ENCODE measurements around the gene PROZ. TPM values are rescaled to one million over a fixed set of nuclear protein-coding genes. Genes with fewer than 3 reads are reported as not detected.
A peak's percentile ranks its signal among the peaks of the same experiment; 100 is the strongest.

PROZ gene
- total and polyA plus RNA-seq, 2 donors (not counting 1 experiment from before 2014, with no cell fraction given), result not detected

GRCh38 chr13:113121183-113121927 lies 37.1 kb upstream of the PROZ start:
- Histone ChIP-seq H3K79me2 (ENCODE audit: control insufficient read depth, insufficient read depth, low read length) (no peaks in the 10 kb centered on the region), H3K36me3 (ENCODE audit: control insufficient read depth, insufficient read depth, low read length) (no peaks in the 10 kb centered on the region), H2AFZ (ENCODE audit: low read length) (no peak overlapping the region), H3K9me3 (ENCODE audit: control insufficient read depth, insufficient read depth, low read depth, low read length) (no peaks in the 10 kb centered on the region), H3K9ac (ENCODE audit: insufficient read depth, low read length) (no peak overlapping the region), H3K4me2 (ENCODE audit: extremely low read depth, insufficient read depth, low read length) (no peak overlapping the region), H4K20me1 (ENCODE audit: control insufficient read depth, extremely low read depth, insufficient read depth, low read length) (no peaks in the 10 kb centered on the region), H3K27ac (ENCODE audit: insufficient read depth, low read length) (no peak overlapping the region), H3K4me3 (replicated peaks in 1 of 4; ENCODE audit: control extremely low read depth in 1 of 4, insufficient read depth in 1 of 4, low read depth in 3 of 4, low read length in 4 of 4) (no peak overlapping the region), H3K4me1 (ENCODE audit: control insufficient read depth, extremely low read depth, insufficient read depth, low read length) (no peaks in the 10 kb centered on the region), H3K27me3 (ENCODE audit: control insufficient read depth, insufficient read depth, low read length) (peaks cover 2% of the 10 kb centered on the region)
- no peak for DNase-seq (ENCODE audit: low read depth in 2 of 2)
- TF ChIP-seq EZH2 (IDR thresholded peaks at IDR 0.05; ENCODE audit: low read length, missing control alignments) (no peak), CTCF (conservative IDR thresholded peaks at IDR 0.05 in 1 of 2, IDR thresholded peaks at IDR 0.05 in 1 of 2; ENCODE audit: low read depth in 1 of 2, low read length in 2 of 2) (no peak)

GRCh38 chr13:113121928-113122471 lies 36.4 kb upstream of the PROZ start:
- DNase-seq (ENCODE audit: low read depth in 2 of 2), result no peak
- Histone ChIP-seq H3K36me3 (ENCODE audit: control insufficient read depth, insufficient read depth, low read length) (no peaks in the 10 kb centered on the region), H3K4me1 (ENCODE audit: control insufficient read depth, extremely low read depth, insufficient read depth, low read length) (no peaks in the 10 kb centered on the region), H3K4me2 (ENCODE audit: extremely low read depth, insufficient read depth, low read length) (peak overlapping the region; percentile 82), H3K9ac (ENCODE audit: insufficient read depth, low read length) (peak overlapping the region; percentile 23), H4K20me1 (ENCODE audit: control insufficient read depth, extremely low read depth, insufficient read depth, low read length) (no peaks in the 10 kb centered on the region), H3K79me2 (ENCODE audit: control insufficient read depth, insufficient read depth, low read length) (no peaks in the 10 kb centered on the region), H2AFZ (ENCODE audit: low read length) (peak overlapping the region; percentile 96), H3K27ac (ENCODE audit: insufficient read depth, low read length) (no peak overlapping the region), H3K27me3 (ENCODE audit: control insufficient read depth, insufficient read depth, low read length) (peaks cover 5% of the 10 kb centered on the region), H3K9me3 (ENCODE audit: control insufficient read depth, insufficient read depth, low read depth, low read length) (no peaks in the 10 kb centered on the region), H3K4me3 (replicated peaks in 1 of 4; ENCODE audit: control extremely low read depth in 1 of 4, insufficient read depth in 1 of 4, low read depth in 3 of 4, low read length in 4 of 4) (peak overlapping the region in 1 of 4 experiments; percentile 58)
- TF ChIP-seq EZH2 (IDR thresholded peaks at IDR 0.05; ENCODE audit: low read length, missing control alignments), result no peak
- no peak for TF ChIP-seq CTCF (conservative IDR thresholded peaks at IDR 0.05 in 1 of 2, IDR thresholded peaks at IDR 0.05 in 1 of 2; ENCODE audit: low read depth in 1 of 2, low read length in 2 of 2)

GRCh38 chr13:113122550-113123225 lies 35.8 kb upstream of the PROZ start, which contains the start of gene F10:
Gene F10, plus strand, starts transcription at chr13:113122799. Its CDS starts 57 bp downstream, at chr13:113122856.
- peaks cover 5% of the 10 kb centered on the region for H3K27me3 ChIP-seq (ENCODE audit: control insufficient read depth, insufficient read depth, low read length)
- no peaks in the 10 kb centered on the region for H3K36me3 ChIP-seq (ENCODE audit: control insufficient read depth, insufficient read depth, low read length)
- peak within 1 kb of the TSS; percentile 37 to 58 (median 42) for H3K4me3 ChIP-seq (replicated peaks in 1 of 4; ENCODE audit: control extremely low read depth in 1 of 4, insufficient read depth in 1 of 4, low read depth in 3 of 4, low read length in 4 of 4)
- peak within 1 kb of the TSS; percentile 47 for H3K27ac ChIP-seq (ENCODE audit: insufficient read depth, low read length)
- H2AFZ ChIP-seq (ENCODE audit: low read length), result peak within 1 kb of the TSS; percentile 96
- peak within 1 kb of the TSS; percentile 48 for H3K9ac ChIP-seq (ENCODE audit: insufficient read depth, low read length)
- no peaks in the 10 kb centered on the region for H3K79me2 ChIP-seq (ENCODE audit: control insufficient read depth, insufficient read depth, low read length)
- H3K9me3 ChIP-seq (ENCODE audit: control insufficient read depth, insufficient read depth, low read depth, low read length), result no peaks in the 10 kb centered on the region
- no peaks in the 10 kb centered on the region for H3K4me1 ChIP-seq (ENCODE audit: control insufficient read depth, extremely low read depth, insufficient read depth, low read length)
- peak; percentile 21 to 74 for DNase-seq (ENCODE audit: low read depth in 2 of 2)
- H4K20me1 ChIP-seq (ENCODE audit: control insufficient read depth, extremely low read depth, insufficient read depth, low read length), result no peaks in the 10 kb centered on the region
- peak within 1 kb of the TSS; percentile 82 for H3K4me2 ChIP-seq (ENCODE audit: extremely low read depth, insufficient read depth, low read length)
- TF ChIP-seq CTCF (conservative IDR thresholded peaks at IDR 0.05 in 1 of 2, IDR thresholded peaks at IDR 0.05 in 1 of 2; ENCODE audit: low read depth in 1 of 2, low read length in 2 of 2), result no peak
- no peak for TF ChIP-seq EZH2 (IDR thresholded peaks at IDR 0.05; ENCODE audit: low read length, missing control alignments)
